ENCODE results near the gene CLDN10.
A peak's percentile ranks its signal among the peaks of the same experiment; 100 is the strongest.
"Not testable (repeated sequence)": the region's sequence is repeated elsewhere in the genome, so short reads cannot be mapped to it uniquely, and the experiment has no call there.

Gene CLDN10

GRCh38 chr13:95541911-95542474 lies 10.5 kb upstream of the CLDN10 start:
- no peak for DNase-seq

DNA sequence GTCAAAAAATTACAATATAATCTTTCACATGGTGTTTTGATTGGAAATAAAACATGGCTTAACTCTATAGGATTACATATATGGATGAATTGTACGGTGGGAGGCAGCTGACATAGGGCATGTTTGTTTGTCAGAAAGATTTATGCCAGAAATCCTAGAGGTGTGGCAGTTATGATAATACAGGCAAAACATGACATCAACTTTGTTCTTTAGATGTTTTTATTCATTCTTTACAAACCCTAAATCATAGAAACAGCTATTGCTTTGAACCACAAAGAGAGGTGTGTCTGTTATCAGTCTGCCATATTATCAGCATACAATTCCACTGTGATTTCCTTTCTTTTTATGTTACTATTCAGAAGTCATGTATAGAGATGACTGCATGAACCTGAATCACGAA lies 8.2 kb upstream of the CLDN10 start:
- no peak for DNase-seq

- DNase-seq = no peak
Measured at GRCh38 chr13:95546919-95547318, 5.6 kb upstream of the CLDN10 start.

DNA sequence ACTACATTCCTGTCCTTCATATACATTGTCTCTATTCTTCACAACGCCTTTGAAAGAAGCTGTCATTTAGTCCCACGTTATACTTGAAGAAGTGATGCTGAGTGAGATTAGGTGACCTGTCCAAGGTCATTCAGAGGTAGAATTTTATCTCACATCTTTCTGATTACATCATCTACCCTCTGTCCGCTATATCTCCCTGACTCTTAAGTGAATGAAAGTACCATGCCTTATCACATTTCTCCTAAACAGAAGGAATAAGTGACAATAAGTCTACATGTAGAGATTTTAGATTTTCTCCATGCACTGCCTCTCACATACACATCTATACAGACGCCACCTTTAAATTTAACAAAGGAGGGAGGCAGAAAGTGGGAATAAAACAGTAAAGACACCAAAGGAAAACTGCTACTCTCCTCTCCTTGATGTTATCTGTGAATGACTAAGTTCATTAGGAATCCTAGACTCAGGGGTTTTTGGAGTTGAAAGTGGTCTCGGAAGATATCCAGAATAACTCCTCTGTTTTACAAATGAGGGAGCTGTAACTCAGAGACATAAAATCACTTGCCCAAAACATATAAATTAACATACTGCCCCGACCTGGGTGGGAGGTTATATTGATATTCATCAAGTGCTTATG lies 4.9 kb upstream of the CLDN10 start:
- no peak for DNase-seq

DNA sequence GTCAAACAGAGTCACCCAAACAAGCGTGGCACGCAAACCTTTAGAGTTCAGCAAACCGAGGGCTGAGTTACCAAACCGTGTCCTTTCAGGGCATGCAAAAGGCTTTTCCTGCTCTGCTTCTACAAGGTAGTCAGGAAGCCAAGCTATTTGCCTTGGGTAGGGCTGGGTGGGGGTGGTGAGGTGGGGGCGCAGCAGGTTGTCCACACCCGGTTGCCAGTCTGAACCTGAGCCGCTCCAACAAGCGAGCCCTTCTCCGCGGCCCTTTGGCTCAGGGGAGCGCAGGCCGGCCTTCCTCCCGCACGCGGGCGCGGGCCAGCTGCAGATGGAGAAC lies 347 bp upstream of the CLDN10 start:
- no peak for DNase-seq

- no peak for DNase-seq
Measured at GRCh38 chr13:95553581-95554385, 1.3 kb downstream of the CLDN10 start.

- no peak for DNase-seq
Measured at GRCh38 chr13:95557013-95557412, 4.5 kb downstream of the CLDN10 start.

GRCh38 chr13:95559100-95559499 lies 6.6 kb downstream of the CLDN10 start:
- DNase-seq = no peak

DNA sequence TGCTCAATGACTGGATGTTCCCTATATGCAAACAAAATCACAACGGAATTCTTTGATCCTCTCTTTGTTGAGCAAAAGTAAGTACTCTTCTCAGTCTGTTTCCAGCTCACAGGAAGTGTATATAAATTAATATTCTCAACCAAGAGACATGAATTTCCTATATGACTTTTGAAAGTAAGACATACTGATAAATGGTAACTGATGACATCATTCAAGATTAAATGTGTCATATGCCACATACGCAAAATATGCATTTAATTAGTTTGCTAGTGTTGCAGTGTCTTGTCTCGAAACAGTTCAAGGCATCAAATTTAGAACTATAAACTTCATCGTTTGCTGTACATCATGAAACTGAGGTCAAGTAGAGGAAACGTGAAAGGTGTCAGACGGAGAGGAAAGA lies 7.9 kb downstream of the CLDN10 start:
- DNase-seq = no peak

- DNase-seq = no peak
Measured at GRCh38 chr13:95564091-95564490, 11.6 kb downstream of the CLDN10 start.

DNA sequence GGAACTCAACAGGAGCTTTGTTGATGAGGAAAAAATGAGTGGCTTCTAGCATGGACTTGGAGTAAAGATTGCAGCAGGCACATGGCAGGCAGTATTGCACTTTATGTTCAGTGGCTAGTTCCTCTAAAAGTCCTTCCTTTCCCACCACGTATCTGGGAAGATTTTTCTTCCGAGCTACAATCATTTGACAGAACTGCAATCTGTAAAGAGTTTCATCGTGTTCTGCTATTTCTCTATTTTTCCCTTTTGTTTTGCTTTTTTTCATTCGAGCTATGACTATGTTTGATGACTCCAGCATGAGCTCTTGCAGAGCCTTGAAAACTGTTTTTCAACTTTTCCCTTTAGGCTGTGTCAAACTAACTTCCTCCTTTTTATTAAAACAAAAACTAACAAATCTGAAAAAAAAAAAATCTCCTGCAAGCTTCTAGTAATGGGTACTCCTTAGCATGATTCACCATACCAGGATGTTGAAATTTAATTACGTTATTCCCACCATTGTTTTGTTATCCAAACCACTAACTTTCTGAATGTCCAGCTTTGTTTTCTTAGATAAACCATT lies 12.3 kb downstream of the CLDN10 start:
- peak; percentile 58 for DNase-seq

DNA sequence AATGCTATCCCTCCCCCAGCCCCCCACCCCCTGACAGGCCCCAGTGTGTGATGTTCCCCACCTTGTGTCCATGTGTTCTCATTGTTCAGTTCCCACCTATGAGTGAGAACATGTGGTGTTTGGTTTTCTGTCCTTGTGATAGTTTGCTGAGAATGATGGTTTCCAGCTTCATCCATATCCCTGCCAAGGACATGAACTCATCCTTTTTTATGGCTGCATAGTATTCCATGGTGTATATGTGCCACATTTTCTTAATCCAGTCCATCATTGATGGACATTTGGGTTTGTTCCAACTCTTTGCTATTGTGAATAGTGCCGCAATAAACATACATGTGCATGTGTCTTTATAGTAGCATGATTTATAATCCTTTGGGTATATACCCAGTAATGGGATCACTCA lies 13.2 kb downstream of the CLDN10 start:
- not testable (repeated sequence) for DNase-seq

- no peak for DNase-seq
Measured at GRCh38 chr13:95568131-95568530, 15.6 kb downstream of the CLDN10 start.

DNA sequence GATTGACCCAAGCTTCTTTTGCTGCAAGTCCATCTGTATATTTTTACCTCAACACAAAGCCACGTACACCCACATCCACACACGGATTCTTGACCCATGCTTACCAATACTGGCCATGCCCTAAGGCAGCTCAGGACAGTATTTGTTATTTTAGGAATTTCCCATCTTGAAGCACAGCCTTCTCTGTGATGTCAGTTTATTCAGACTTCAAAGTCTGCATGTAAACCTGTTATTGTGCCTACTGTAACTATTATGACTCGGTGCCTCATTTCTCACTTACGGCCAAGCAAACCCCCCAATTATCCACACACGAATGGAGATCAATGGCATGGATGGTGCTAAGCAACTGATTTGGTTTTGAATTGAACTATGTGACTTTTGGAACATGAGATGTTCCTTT lies 17.5 kb downstream of the CLDN10 start:
- no peak for DNase-seq

DNA sequence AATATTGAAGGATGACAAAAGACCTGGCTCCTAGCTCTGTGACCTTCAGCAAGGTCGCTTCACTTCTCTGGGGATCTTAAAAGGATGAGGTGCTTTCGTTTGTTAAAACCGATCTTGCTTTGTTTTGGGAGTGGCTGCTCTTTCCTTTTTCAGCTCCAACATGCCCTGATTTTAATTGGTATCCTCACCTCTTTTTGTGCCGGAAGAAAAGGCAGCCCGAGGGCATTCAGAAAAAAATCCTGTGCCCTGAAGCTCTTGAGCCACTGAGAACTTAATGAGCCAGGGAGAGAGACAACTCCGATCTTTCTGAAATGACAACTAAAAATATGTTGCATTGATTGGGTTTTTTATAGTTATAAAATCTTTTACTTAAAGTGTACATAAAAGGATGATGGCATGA lies 19.4 kb downstream of the CLDN10 start:
- DNase-seq = no peak

DNA sequence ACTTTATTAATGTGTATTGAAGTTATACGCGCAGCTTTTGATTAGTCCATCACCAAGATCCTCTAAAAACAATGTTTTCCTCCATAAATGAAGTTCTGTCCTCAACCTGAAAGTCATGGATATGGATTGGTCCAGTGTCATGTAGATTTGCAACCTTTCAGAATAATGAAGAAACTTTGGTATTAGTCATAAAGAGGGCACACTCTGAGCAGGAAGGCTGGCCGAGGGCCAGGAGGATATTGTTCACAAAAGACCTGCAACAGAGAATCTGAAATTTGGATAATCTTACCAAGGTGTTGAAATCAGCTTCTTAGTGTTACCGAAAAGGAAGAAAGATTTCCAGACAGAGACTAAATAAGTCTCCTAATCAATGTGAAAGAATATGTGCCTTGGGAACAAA lies 20.7 kb downstream of the CLDN10 start:
- peak; percentile 6 for DNase-seq

DNA sequence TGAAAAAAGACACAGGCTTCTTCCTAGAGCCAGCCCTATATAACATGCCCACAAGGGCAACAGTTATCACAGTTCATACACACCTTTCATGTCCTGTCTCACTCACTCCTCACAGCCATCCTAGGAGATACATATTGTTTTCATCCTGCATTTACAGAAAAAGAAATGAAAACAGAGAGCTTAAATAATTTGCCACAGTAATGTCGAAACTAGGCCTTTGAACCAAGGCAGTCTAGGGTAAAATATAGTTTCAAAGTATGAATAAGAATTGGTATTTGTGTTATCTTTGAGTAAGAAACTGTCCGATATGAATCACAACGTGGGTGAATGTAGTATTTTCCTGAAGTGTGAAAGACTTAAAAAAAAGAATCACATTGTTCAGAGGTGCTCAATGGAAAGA lies 26.8 kb downstream of the CLDN10 start:
- DNase-seq = no peak

GRCh38 chr13:95585867-95586266 lies 33.3 kb downstream of the CLDN10 start:
- no peak for DNase-seq

- no peak for DNase-seq
Measured at GRCh38 chr13:95588134-95588533, 35.6 kb downstream of the CLDN10 start.

DNA sequence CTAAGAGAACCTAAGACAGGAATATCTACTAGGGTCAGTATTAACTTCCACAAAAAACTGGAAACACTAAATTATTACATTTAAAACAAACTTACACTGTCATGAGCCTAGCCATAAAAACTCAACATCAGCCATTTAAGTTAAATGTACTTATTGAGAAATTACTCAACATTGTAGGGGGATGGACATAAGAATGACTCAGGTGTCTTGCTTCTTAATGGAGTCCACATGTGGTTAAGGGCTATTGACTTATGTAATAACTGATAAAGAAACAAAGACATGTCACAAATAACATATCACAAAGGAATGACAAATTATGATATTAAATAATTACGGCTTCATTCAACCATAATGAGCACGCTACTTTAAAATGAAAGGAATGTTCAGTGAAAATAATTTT lies 36.2 kb downstream of the CLDN10 start:
- DNase-seq = no peak

GRCh38 chr13:95593462-95593861 lies 40.9 kb downstream of the CLDN10 start:
- DNase-seq = no peak

DNA sequence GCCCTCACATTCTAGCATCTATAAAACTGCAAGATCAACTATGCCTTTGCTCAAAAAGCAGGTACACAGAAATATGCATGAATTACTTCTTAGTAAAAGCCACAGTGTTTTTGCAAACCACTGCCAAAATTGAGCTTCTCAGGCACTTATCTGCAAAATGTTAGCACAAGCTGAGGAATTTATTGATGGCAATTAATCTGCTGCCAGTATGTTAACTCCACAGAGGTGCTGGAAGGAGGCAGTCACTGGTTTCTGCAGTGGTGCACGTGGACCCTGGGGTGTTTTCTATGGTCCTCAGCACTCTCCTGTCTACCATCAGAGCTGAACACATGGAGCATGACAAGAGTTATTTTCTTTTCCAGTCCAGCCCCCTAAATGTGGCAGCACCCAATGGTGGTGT lies 44.2 kb downstream of the CLDN10 start:
- no peak for DNase-seq

GRCh38 chr13:95601216-95601615 lies 48.7 kb downstream of the CLDN10 start:
- no peak for DNase-seq

DNA sequence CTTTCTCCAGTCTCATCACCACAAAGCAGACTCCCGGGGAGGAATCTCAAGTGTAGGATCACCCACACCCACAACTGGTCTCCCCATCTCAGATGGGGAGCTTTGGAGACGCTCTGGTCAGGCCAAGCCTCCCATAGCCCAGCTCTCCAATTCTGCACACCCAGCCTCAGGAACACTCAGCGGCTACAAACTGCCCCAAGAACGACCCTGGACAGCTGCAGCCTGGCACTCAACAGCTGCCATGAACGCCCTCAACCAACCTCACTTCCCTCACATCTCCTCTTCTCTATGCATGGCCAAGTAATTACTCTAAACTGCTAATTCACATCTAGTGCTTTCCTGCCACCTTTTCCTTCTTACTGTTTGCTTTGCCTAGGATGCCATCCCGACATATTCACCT lies 49.4 kb downstream of the CLDN10 start:
- DNase-seq = no peak

Data from fibroblast of skin of back (primary cell).